H1 (cell line): ENCODE measurements around the gene KDSR. TPM values are rescaled to one million over a fixed set of nuclear protein-coding genes. Genes with fewer than 3 reads are reported as not detected.

ENCODE experiments used
- CTCF ChIA-PET: fragments of 300-600 bp; sonication (Branson Sonifier 250); formaldehyde crosslinking; loops from one replicate; lab custom pipeline; 2021; ENCODE audit not compliant: partially characterized antibody; lab: Charles Lee
- POLR2A ChIA-PET: fragments of 300-600 bp; sonication (Branson Sonifier 250); formaldehyde crosslinking; loops from one replicate; lab custom pipeline; 2021; ENCODE audit warnings: inconsistent platforms; ENCODE audit not compliant: partially characterized antibody; lab: Charles Lee
- DNase-seq, 2 experiments: peaks; one replicate each; pipeline versions ENCODE4 v3.0.0 to v3.0.0-alpha.2; 2010 to 2022; ENCODE audit warnings: low spot score in 2 of 2, low read depth in 1 of 2, mixed read lengths in 1 of 2
- FAIRE-seq: peaks from 2 replicates; lab custom pipeline; 2011; peaks lifted over from hg19 to GRCh38; lab: Jason Lieb, UNC
- H2AFZ ChIP-seq: 2 replicates; pipeline ENCODE4 v1.8.1; 2012; ENCODE audit warnings: low read length, inconsistent platforms
- H2AK5ac ChIP-seq: 2 replicates; pipeline ENCODE4 v1.6.1; 2013; ENCODE audit warnings: low read depth, low read length
- H2BK120ac ChIP-seq: replicated peaks from 2 replicates; pipeline ENCODE3; 2013; ENCODE audit warnings: low read depth, low read length, inconsistent platforms
- H2BK12ac ChIP-seq: 2 replicates; pipeline ENCODE4 v1.6.1; 2013; ENCODE audit warnings: low read depth, low read length
- H2BK15ac ChIP-seq: 2 replicates; pipeline ENCODE4 v1.6.1; 2013; ENCODE audit warnings: low read length
- H2BK20ac ChIP-seq: 2 replicates; pipeline ENCODE4 v1.6.1; 2013; ENCODE audit warnings: low read length
- H2BK5ac ChIP-seq: 2 replicates; pipeline ENCODE4 v1.6.1; 2013; ENCODE audit warnings: low read depth, low read length
- H3K14ac ChIP-seq: 2 replicates; pipeline ENCODE4 v1.6.1; 2013; ENCODE audit warnings: inconsistent platforms; ENCODE audit not compliant: insufficient read length
- H3K18ac ChIP-seq: 2 replicates; pipeline ENCODE4 v1.6.1; 2013; ENCODE audit warnings: low read length; ENCODE audit errors: extremely low read depth
- H3K23ac ChIP-seq: 2 replicates; pipeline ENCODE4 v1.6.1; 2013; ENCODE audit warnings: inconsistent platforms; ENCODE audit not compliant: insufficient read length
- H3K23me2 ChIP-seq: 2 replicates; pipeline ENCODE4 v1.6.1; 2013; ENCODE audit warnings: low read depth, low read length
- H3K27ac ChIP-seq: 2 replicates; pipeline ENCODE4 v1.6.1; 2011; ENCODE audit warnings: low read depth, low read length, inconsistent platforms
- H3K27me3 ChIP-seq, 4 experiments: replicated peaks in 1 of 4; 1 replicate in 1 of 4; 2 replicates in 3 of 4; pipeline versions ENCODE4 v1.6.1 to v1.8.1; 2011 to 2013; ENCODE audit warnings: low read length in 3 of 4, mild to moderate bottlenecking in 3 of 4, inconsistent platforms in 2 of 4, mixed read lengths in 2 of 4, moderate library complexity in 1 of 4; ENCODE audit not compliant: control insufficient read depth in 3 of 4, insufficient read depth in 3 of 4; ENCODE audit errors: extremely low read depth in 1 of 4
- H3K36me3 ChIP-seq, 4 experiments: 2 replicates each; pipeline versions ENCODE4 v1.6.1 to v1.8.1; 2011 to 2013; ENCODE audit warnings: mild to moderate bottlenecking in 4 of 4, low read length in 3 of 4, moderate library complexity in 2 of 4, control low read depth in 1 of 4, inconsistent platforms in 1 of 4; ENCODE audit not compliant: insufficient read depth in 4 of 4, control insufficient read depth in 2 of 4
- H3K4ac ChIP-seq: replicated peaks from 2 replicates; pipeline ENCODE3; 2013; ENCODE audit warnings: low read length, low read depth, mixed read lengths, inconsistent platforms; ENCODE audit not compliant: insufficient read length
- H3K4me1 ChIP-seq, 4 experiments: replicated peaks in 1 of 4; 1 replicate in 1 of 4; 2 replicates in 3 of 4; pipeline versions ENCODE4 v1.6.1 to v1.8.1; 2011 to 2013; ENCODE audit warnings: low read length in 3 of 4, inconsistent platforms in 2 of 4, mixed read lengths in 1 of 4; ENCODE audit not compliant: insufficient read depth in 4 of 4, control insufficient read depth in 3 of 4
- H3K4me2 ChIP-seq, 2 experiments: 2 replicates each; pipeline versions ENCODE4 v1.6.1 to v1.8.1; 2011 to 2013; ENCODE audit warnings: low read depth in 2 of 2, low read length in 2 of 2, control low read depth in 1 of 2, inconsistent platforms in 1 of 2, mild to moderate bottlenecking in 1 of 2; ENCODE audit not compliant: insufficient read depth in 1 of 2
- H3K4me3 ChIP-seq, 4 experiments: fragments of 200-600, 300-600 bp in 1 of 4; sonication (generic), shearing (Covaris generic), sonication (Bioruptor Twin) in 1 of 4; 2 replicates each; pipeline versions ENCODE4 v1.5.1 to v1.8.1; 2011 to 2016; ENCODE audit warnings: low read length in 4 of 4, low read depth in 3 of 4, control low read depth in 2 of 4, inconsistent platforms in 2 of 4, mild to moderate bottlenecking in 2 of 4, mixed read lengths in 1 of 4, moderate library complexity in 1 of 4; ENCODE audit not compliant: insufficient read depth in 2 of 4; ENCODE audit errors: extremely low read depth in 1 of 4
- H3K56ac ChIP-seq: replicated peaks from 2 replicates; pipeline ENCODE3; 2013; ENCODE audit warnings: low read depth, mild to moderate bottlenecking, mixed read lengths, low read length, inconsistent platforms; ENCODE audit not compliant: insufficient read length
- H3K79me1 ChIP-seq: 2 replicates; pipeline ENCODE4 v1.6.1; 2013; ENCODE audit warnings: low read depth, low read length, control low read depth
- H3K79me2 ChIP-seq, 2 experiments: 2 replicates each; pipeline versions ENCODE4 v1.6.1 to v1.8.1; 2012 to 2013; ENCODE audit warnings: low read length in 2 of 2, mild to moderate bottlenecking in 2 of 2, inconsistent platforms in 1 of 2; ENCODE audit not compliant: insufficient read depth in 2 of 2, control insufficient read depth in 1 of 2
- H3K9ac ChIP-seq, 4 experiments: replicated peaks in 1 of 4; 1 replicate in 1 of 4; 2 replicates in 3 of 4; pipeline versions ENCODE4 v1.6.1 to v1.8.1; 2011 to 2013; ENCODE audit warnings: low read depth in 3 of 4, low read length in 3 of 4, control low read depth in 2 of 4, mild to moderate bottlenecking in 2 of 4, moderate library complexity in 2 of 4, inconsistent platforms in 1 of 4; ENCODE audit errors: extremely low read depth in 1 of 4
- H3K9me3 ChIP-seq, 2 experiments: 2 replicates each; pipeline versions ENCODE4 v1.6.1 to v1.8.1; 2012 to 2013; ENCODE audit warnings: mild to moderate bottlenecking in 2 of 2, moderate library complexity in 2 of 2, control low read depth in 1 of 2, inconsistent platforms in 1 of 2, low read depth in 1 of 2, low read length in 1 of 2, mixed read lengths in 1 of 2; ENCODE audit not compliant: insufficient read depth in 2 of 2
- H4K20me1 ChIP-seq, 2 experiments: replicated peaks in 1 of 2; 2 replicates each; pipeline versions ENCODE3 to v1.8.1; 2011 to 2013; ENCODE audit warnings: inconsistent platforms in 2 of 2, low read length in 2 of 2, mild to moderate bottlenecking in 1 of 2; ENCODE audit not compliant: insufficient read depth in 2 of 2, control insufficient read depth in 1 of 2
- H4K5ac ChIP-seq: 2 replicates; pipeline ENCODE4 v1.6.1; 2013; ENCODE audit warnings: low read length, low read depth, mixed read lengths, inconsistent platforms; ENCODE audit not compliant: insufficient read length
- H4K8ac ChIP-seq: 2 replicates; pipeline ENCODE4 v1.8.0; 2013; ENCODE audit warnings: mild to moderate bottlenecking, moderate library complexity, low read length, inconsistent platforms; ENCODE audit not compliant: insufficient read depth; ENCODE audit errors: extremely low read depth
- H4K91ac ChIP-seq: replicated peaks from 2 replicates; pipeline ENCODE3; 2013; ENCODE audit warnings: low read length, mixed read lengths, inconsistent platforms; ENCODE audit not compliant: insufficient read length
- BCL11A ChIP-seq, 2 experiments: IDR thresholded peaks; one replicate each; pipeline ENCODE4 v1.6.1; 2011; ENCODE audit warnings: low read depth in 2 of 2, low read length in 2 of 2, mild to moderate bottlenecking in 2 of 2
- BRCA1 ChIP-seq: IDR thresholded peaks from 2 replicates; pipeline ENCODE4 v1.6.1; 2012; ENCODE audit warnings: low read depth, low read length, improper control_type of control experiment
- CTBP2 ChIP-seq: IDR thresholded peaks from 2 replicates; pipeline ENCODE4 v1.7.0; 2011; ENCODE audit warnings: borderline replicate concordance, mild to moderate bottlenecking, moderate library complexity, mixed read lengths, low read length; ENCODE audit not compliant: insufficient read depth, insufficient read length
- EZH2 ChIP-seq: fragments of 200-600 bp; sonication (generic); IDR thresholded peaks from 2 replicates; pipeline ENCODE4 v1.7.1; 2012; ENCODE audit warnings: low read depth, mild to moderate bottlenecking, moderate library complexity, low read length, inconsistent platforms; ENCODE audit not compliant: severe bottlenecking
- GTF2F1 ChIP-seq: IDR thresholded peaks from 2 replicates; pipeline ENCODE4 v1.6.1; 2012; ENCODE audit warnings: low read depth, low read length, improper control_type of control experiment, borderline replicate concordance
- MAFK ChIP-seq: IDR thresholded peaks from 2 replicates; pipeline ENCODE4 v1.6.1; 2012; ENCODE audit warnings: low read depth, mild to moderate bottlenecking, improper control_type of control experiment, low read length
- POLR2AphosphoS5 ChIP-seq: IDR thresholded peaks from 2 replicates; pipeline ENCODE4 v1.6.1; 2011; ENCODE audit warnings: low read depth, low read length
- WGBS, 2 experiments: shearing (Covaris generic) in 1 of 2; methylation state at CpG; one replicate each; pipeline versions ENCODE4 v1.1.6 to v1.1.7; 2013 to 2015; ENCODE audit warnings: low lambda C conversion rate in 2 of 2, mixed read lengths in 2 of 2, inconsistent platforms in 1 of 2, low coverage in 1 of 2, missing lambda C conversion rate in 1 of 2; ENCODE audit not compliant: insufficient replicate concordance in 2 of 2, insufficient coverage in 1 of 2, insufficient read length in 1 of 2; ENCODE audit errors: extremely low coverage in 1 of 2, missing lambda C conversion rate in 1 of 2; 5-methylcytosine and 5-hydroxymethylcytosine counted together
- polyA plus RNA-seq, 7 experiments: library from polyadenylated mRNA; depleted of rRNA in 3 of 7; stranded (reverse) in 5 of 7; unstranded in 2 of 7; fragments of >200 nt in 5 of 7; fragments of 200-250 nt in 2 of 7; gene quantifications; 1 replicate in 5 of 7; 2 replicates in 1 of 7; 4 replicates in 1 of 7; pipeline versions ENCODE4 v1.2.1 to v1.2.3, GENCODE V29; 2011 to 2013; ENCODE audit warnings: missing spikeins in 2 of 7, mixed read lengths in 2 of 7
- total RNA-seq: library from RNA; stranded (reverse); fragmentation: NEBNext Ultra II Directional; extraction: Animal tissue kit (Norgen Biotek cat#: 25700); gene quantifications from 2 replicates; pipeline ENCODE4 v1.2.1, GENCODE V29; 2021
- TF ChIP-seq, protein P1 (sequence below), 3 experiments: IDR thresholded peaks; 1 replicate in 2 of 3; 2 replicates in 1 of 3; pipeline versions ENCODE4 v1.5.1 to v1.6.1; 2011; ENCODE audit warnings: low read length in 3 of 3, mild to moderate bottlenecking in 3 of 3, inconsistent platforms in 2 of 3, low read depth in 1 of 3, moderate library complexity in 1 of 3; ENCODE audit not compliant: insufficient read depth in 1 of 3; ENCODE audit errors: control extremely low read depth in 1 of 3
- TF ChIP-seq, protein P2 (sequence below): IDR thresholded peaks from 2 replicates; pipeline ENCODE4 v1.6.1; 2011; ENCODE audit warnings: low read depth, mild to moderate bottlenecking, low read length; ENCODE audit not compliant: insufficient read depth

The KDSR gene
- total and polyA plus RNA-seq, 2 of the 8 experiments (the other 6 are each of a cell fraction or from before 2014, with no cell fraction given): 12.4 to 50.5 TPM

DNA sequence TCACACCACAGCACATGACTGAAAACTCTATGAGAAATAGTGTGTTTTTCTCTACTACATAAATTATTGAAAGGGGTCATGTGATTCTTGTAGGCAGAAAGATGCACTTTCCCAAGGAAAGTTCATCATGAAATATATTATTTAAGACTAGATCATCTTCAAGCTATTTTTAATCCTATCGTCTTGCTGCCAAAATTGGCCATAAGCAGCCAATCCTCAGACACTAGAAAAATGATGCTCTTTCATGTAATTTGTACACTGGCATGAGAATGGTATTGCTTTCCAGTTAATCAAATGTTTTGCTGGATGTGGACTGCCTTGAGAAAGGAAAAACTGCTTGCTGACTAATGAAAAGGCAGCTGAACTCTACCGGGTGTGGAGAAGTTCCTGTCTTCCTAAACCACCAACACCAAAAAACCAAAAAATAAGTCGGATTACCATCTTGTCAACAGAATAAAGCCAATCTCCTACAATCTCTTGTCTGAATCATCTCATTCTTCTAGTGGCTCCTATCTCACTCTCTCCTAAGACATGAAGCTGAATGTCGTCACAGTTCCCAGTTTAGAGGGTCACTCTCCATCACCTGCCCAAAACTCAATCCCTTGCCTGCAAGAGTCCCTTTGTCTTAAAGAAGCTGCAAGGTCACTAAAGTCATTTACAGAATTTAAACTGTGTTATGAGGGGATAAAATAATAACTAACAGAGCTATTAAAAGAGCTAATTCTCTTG is 52.8 kb downstream of the KDSR start:
- FAIRE-seq (no peak), DNase-seq (no peak)
- Histone ChIP-seq H4K8ac (no peak overlapping the region), H2AK5ac (no peak overlapping the region), H4K91ac (no peak overlapping the region), H3K4me2 (no peak overlapping the region), H2BK15ac (no peak overlapping the region), H2BK5ac (no peak overlapping the region), H3K27me3 (peaks cover 0 to 19% (median 12%) of the 10 kb centered on the region in 4 experiments; a peak in 6 of 7 replicates), H3K56ac (no peak overlapping the region), H3K23me2 (peaks cover under 1% of the 10 kb centered on the region; the same call in 1 of the 2 replicates), H3K27ac (no peak overlapping the region), H2BK120ac (no peak overlapping the region), H2AFZ (no peak overlapping the region), H2BK20ac (no peak overlapping the region), H3K9ac (no peak overlapping the region), H3K23ac (no peak overlapping the region), H3K4me1 (peaks cover 0 to 3% (median 0%) of the 10 kb centered on the region in 4 experiments; a peak in 1 of 7 replicates), H3K36me3 (no peaks in the 10 kb centered on the region), H3K9me3 (no peaks in the 10 kb centered on the region), H3K4ac (no peak overlapping the region), H4K20me1 (peaks cover 0 to 3% of the 10 kb centered on the region in 2 experiments), H4K5ac (no peak overlapping the region), H2BK12ac (no peak overlapping the region), H3K79me2 (no peaks in the 10 kb centered on the region; a peak in 1 of 4 replicates), H3K79me1 (no peaks in the 10 kb centered on the region), H3K18ac (no peak overlapping the region), H3K4me3 (no peak overlapping the region), H3K14ac (no peak overlapping the region)
- TF ChIP-seq BRCA1 (no peak), BCL11A (IDR thresholded peaks at IDR 0.05; ENCODE audit: low read depth in 2 of 2, low read length in 2 of 2) (no peak), CTBP2 (no peak), GTF2F1 (no peak), MAFK (no peak), POLR2AphosphoS5 (no peak), EZH2 (no peak)
- TF ChIP-seq, protein P1, sequence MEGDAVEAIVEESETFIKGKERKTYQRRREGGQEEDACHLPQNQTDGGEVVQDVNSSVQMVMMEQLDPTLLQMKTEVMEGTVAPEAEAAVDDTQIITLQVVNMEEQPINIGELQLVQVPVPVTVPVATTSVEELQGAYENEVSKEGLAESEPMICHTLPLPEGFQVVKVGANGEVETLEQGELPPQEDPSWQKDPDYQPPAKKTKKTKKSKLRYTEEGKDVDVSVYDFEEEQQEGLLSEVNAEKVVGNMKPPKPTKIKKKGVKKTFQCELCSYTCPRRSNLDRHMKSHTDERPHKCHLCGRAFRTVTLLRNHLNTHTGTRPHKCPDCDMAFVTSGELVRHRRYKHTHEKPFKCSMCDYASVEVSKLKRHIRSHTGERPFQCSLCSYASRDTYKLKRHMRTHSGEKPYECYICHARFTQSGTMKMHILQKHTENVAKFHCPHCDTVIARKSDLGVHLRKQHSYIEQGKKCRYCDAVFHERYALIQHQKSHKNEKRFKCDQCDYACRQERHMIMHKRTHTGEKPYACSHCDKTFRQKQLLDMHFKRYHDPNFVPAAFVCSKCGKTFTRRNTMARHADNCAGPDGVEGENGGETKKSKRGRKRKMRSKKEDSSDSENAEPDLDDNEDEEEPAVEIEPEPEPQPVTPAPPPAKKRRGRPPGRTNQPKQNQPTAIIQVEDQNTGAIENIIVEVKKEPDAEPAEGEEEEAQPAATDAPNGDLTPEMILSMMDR (IDR thresholded peaks at IDR 0.05; ENCODE audit: control extremely low read depth in 1 of 3, insufficient read depth in 1 of 3, low read depth in 1 of 3, low read length in 3 of 3): no peak
- TF ChIP-seq, protein P2, sequence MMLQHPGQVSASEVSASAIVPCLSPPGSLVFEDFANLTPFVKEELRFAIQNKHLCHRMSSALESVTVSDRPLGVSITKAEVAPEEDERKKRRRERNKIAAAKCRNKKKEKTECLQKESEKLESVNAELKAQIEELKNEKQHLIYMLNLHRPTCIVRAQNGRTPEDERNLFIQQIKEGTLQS: no peak
- POLR2A ChIA-PET: no interaction called here
- 85% methylated on average over 4 of the region's 4 CpGs; no CpG with 5 or more reads in 1 of the 2 experiments for WGBS, 2 experiments
- CTCF ChIA-PET: interaction anchor here (0.8 to 2.2 kb wide), 8 partner anchors 9 to 728 kb away, joined by 3 to 6 read pairs (median 4); no protein-coding TSS in a partner anchor
